HCT116 (cell line): Measurements from ENCODE around the gene MCRIP1.

Experiments
- EZH2 ChIP-seq: fragments of 200-600 bp; sonication (generic); IDR thresholded peaks from 2 replicates; pipeline ENCODE4 v1.6.1; 2017; ENCODE audit warnings: antibody characterized with exemption, mixed run types
- POLR2A ChIP-seq: IDR thresholded peaks from 2 replicates; pipeline ENCODE4 v1.7.0; 2011; ENCODE audit warnings: borderline replicate concordance; ENCODE audit not compliant: insufficient read depth, insufficient read length; ENCODE audit errors: extremely low read depth
- POLR2AphosphoS5 ChIP-seq: IDR thresholded peaks from 2 replicates; pipeline ENCODE4 v1.6.1; 2011; ENCODE audit warnings: mild to moderate bottlenecking, low read depth, low read length, moderate library complexity
- SRF ChIP-seq: IDR thresholded peaks from 2 replicates; pipeline ENCODE4 v1.6.1; 2012; ENCODE audit warnings: low read depth
- ZNF274 ChIP-seq: fragments of 200-500 bp; sonication (Bioruptor generic); IDR thresholded peaks from 2 replicates; pipeline ENCODE4 v1.6.1; 2014; ENCODE audit warnings: mild to moderate bottlenecking, low read depth, low read length, inconsistent platforms
- TF ChIP-seq, protein P1 (sequence below), 3 experiments: fragments of 200-600 bp in 1 of 3; sonication (generic) in 1 of 3; IDR thresholded peaks in 2 of 3; conservative IDR thresholded peaks in 1 of 3; 2 replicates each; pipeline ENCODE4 v1.5.1; 2012 to 2017; ENCODE audit warnings: low read depth in 2 of 3, low read length in 2 of 3, antibody characterized with exemption in 1 of 3, borderline replicate concordance in 1 of 3, control low read depth in 1 of 3, mild to moderate bottlenecking in 1 of 3, mixed read lengths in 1 of 3, mixed run types in 1 of 3, moderate library complexity in 1 of 3; ENCODE audit not compliant: insufficient read depth in 1 of 3
- TF ChIP-seq, protein P2 (sequence below): IDR thresholded peaks from 2 replicates; pipeline ENCODE4 v1.6.1; 2012
- TF ChIP-seq, protein P3 (sequence below): IDR thresholded peaks from 2 replicates; pipeline ENCODE4 v1.6.1; 2012
- TF ChIP-seq, protein P4 (sequence below): IDR thresholded peaks from 2 replicates; pipeline ENCODE4 v1.6.1; 2011; ENCODE audit warnings: mild to moderate bottlenecking, low read length, moderate library complexity; ENCODE audit not compliant: insufficient replicate concordance; ENCODE audit errors: extremely low read depth
- TF ChIP-seq, protein P5 (sequence below): IDR thresholded peaks from 2 replicates; pipeline ENCODE4 v1.6.1; 2012; ENCODE audit warnings: low read depth

DNA sequence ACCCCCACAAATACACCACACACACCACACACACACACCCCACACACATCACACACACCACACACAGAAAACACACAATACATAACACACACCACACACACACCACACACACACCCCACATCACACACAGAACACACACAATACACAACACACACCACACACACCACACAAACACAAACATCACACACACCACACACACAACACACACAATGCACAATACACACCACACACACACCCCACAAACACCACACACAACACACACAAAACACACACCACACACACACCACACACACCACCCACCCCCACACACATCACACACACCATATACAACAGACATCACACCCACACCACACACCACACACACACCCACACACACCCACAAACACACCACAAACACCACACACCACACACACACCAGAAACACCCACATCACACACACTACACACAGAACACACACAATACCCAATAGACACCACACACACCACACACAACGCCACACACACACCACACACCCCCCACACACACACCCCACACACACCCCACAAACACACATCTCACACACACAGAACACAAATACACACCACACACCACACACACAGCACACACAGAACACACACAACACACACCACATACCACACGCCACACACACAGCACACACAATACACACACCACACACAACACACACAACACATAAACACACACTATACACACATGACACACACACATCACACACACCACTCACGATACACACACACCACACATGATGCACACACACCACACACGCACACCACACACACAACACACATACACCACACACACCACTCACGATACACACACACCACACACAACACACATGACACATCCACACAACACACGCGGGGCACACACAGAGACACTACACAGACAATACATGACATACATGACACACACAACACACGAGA lies 40.1 kb downstream of the MCRIP1 start:
- TF ChIP-seq, protein P1, sequence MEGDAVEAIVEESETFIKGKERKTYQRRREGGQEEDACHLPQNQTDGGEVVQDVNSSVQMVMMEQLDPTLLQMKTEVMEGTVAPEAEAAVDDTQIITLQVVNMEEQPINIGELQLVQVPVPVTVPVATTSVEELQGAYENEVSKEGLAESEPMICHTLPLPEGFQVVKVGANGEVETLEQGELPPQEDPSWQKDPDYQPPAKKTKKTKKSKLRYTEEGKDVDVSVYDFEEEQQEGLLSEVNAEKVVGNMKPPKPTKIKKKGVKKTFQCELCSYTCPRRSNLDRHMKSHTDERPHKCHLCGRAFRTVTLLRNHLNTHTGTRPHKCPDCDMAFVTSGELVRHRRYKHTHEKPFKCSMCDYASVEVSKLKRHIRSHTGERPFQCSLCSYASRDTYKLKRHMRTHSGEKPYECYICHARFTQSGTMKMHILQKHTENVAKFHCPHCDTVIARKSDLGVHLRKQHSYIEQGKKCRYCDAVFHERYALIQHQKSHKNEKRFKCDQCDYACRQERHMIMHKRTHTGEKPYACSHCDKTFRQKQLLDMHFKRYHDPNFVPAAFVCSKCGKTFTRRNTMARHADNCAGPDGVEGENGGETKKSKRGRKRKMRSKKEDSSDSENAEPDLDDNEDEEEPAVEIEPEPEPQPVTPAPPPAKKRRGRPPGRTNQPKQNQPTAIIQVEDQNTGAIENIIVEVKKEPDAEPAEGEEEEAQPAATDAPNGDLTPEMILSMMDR (IDR thresholded peaks at IDR 0.05 in 2 of 3, conservative IDR thresholded peaks at IDR 0.05 in 1 of 3; ENCODE audit: borderline replicate concordance in 1 of 3, insufficient read depth in 1 of 3, low read depth in 2 of 3, low read length in 2 of 3) = no peak
- TF ChIP-seq EZH2 (no peak), SRF (no peak), POLR2A (no peak), ZNF274 (no peak), POLR2AphosphoS5 (no peak)
- TF ChIP-seq, protein P2, sequence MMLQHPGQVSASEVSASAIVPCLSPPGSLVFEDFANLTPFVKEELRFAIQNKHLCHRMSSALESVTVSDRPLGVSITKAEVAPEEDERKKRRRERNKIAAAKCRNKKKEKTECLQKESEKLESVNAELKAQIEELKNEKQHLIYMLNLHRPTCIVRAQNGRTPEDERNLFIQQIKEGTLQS = no peak
- TF ChIP-seq, protein P3, sequence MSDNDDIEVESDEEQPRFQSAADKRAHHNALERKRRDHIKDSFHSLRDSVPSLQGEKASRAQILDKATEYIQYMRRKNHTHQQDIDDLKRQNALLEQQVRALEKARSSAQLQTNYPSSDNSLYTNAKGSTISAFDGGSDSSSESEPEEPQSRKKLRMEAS = no peak
- TF ChIP-seq, protein P4, sequence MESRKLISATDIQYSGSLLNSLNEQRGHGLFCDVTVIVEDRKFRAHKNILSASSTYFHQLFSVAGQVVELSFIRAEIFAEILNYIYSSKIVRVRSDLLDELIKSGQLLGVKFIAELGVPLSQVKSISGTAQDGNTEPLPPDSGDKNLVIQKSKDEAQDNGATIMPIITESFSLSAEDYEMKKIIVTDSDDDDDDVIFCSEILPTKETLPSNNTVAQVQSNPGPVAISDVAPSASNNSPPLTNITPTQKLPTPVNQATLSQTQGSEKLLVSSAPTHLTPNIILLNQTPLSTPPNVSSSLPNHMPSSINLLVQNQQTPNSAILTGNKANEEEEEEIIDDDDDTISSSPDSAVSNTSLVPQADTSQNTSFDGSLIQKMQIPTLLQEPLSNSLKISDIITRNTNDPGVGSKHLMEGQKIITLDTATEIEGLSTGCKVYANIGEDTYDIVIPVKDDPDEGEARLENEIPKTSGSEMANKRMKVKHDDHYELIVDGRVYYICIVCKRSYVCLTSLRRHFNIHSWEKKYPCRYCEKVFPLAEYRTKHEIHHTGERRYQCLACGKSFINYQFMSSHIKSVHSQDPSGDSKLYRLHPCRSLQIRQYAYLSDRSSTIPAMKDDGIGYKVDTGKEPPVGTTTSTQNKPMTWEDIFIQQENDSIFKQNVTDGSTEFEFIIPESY = no peak
- TF ChIP-seq, protein P5, sequence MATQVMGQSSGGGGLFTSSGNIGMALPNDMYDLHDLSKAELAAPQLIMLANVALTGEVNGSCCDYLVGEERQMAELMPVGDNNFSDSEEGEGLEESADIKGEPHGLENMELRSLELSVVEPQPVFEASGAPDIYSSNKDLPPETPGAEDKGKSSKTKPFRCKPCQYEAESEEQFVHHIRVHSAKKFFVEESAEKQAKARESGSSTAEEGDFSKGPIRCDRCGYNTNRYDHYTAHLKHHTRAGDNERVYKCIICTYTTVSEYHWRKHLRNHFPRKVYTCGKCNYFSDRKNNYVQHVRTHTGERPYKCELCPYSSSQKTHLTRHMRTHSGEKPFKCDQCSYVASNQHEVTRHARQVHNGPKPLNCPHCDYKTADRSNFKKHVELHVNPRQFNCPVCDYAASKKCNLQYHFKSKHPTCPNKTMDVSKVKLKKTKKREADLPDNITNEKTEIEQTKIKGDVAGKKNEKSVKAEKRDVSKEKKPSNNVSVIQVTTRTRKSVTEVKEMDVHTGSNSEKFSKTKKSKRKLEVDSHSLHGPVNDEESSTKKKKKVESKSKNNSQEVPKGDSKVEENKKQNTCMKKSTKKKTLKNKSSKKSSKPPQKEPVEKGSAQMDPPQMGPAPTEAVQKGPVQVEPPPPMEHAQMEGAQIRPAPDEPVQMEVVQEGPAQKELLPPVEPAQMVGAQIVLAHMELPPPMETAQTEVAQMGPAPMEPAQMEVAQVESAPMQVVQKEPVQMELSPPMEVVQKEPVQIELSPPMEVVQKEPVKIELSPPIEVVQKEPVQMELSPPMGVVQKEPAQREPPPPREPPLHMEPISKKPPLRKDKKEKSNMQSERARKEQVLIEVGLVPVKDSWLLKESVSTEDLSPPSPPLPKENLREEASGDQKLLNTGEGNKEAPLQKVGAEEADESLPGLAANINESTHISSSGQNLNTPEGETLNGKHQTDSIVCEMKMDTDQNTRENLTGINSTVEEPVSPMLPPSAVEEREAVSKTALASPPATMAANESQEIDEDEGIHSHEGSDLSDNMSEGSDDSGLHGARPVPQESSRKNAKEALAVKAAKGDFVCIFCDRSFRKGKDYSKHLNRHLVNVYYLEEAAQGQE = no peak
